HG03520 (cell line): ENCODE measurements around the gene CNTN5.

Experiments used
- ATAC-seq: cut with Tn5 transposase; IDR thresholded peaks from one replicate; pipeline ENCODE4 v1.9.1; 2021; ENCODE audit warnings: mild to moderate bottlenecking, moderate library complexity; ENCODE audit not compliant: unreplicated experiment

The CNTN5 gene

GRCh38 chr11:99887481-99887880 is 866.7 kb downstream of the CNTN5 start:
- ATAC-seq, result no peak

- ATAC-seq, result no peak
These were observed 873.1 kb downstream of the CNTN5 start for GRCh38 chr11:99893811-99894210.

GRCh38 chr11:99901175-99901574 is 880.4 kb downstream of the CNTN5 start:
- no peak for ATAC-seq

- ATAC-seq, result no peak
These were observed 890.4 kb downstream of the CNTN5 start for GRCh38 chr11:99911116-99911515.

GRCh38 chr11:99916078-99916477 is 895.3 kb downstream of the CNTN5 start:
- no peak for ATAC-seq

- no peak for ATAC-seq
These were observed 898.0 kb downstream of the CNTN5 start for GRCh38 chr11:99918761-99919160.

- no peak for ATAC-seq
These were observed 900.2 kb downstream of the CNTN5 start for GRCh38 chr11:99920956-99921355.

- ATAC-seq, result no peak
These were observed 905.2 kb downstream of the CNTN5 start for GRCh38 chr11:99925968-99926367.

- no peak for ATAC-seq
These were observed 911.9 kb downstream of the CNTN5 start for GRCh38 chr11:99932684-99933083.

- no peak for ATAC-seq
These were observed 913.3 kb downstream of the CNTN5 start for GRCh38 chr11:99934008-99934407.

- no peak for ATAC-seq
These were observed 916.6 kb downstream of the CNTN5 start for GRCh38 chr11:99937330-99937729.

GRCh38 chr11:99952816-99953215 is 932.1 kb downstream of the CNTN5 start:
- no peak for ATAC-seq

GRCh38 chr11:99960536-99960935 is 939.8 kb downstream of the CNTN5 start:
- no peak for ATAC-seq

GRCh38 chr11:99968336-99968735 is 947.6 kb downstream of the CNTN5 start:
- ATAC-seq, result no peak

GRCh38 chr11:99973993-99974392 is 953.2 kb downstream of the CNTN5 start:
- ATAC-seq, result no peak

GRCh38 chr11:99979042-99979441 is 958.3 kb downstream of the CNTN5 start:
- no peak for ATAC-seq

GRCh38 chr11:99987821-99988470 is 967.2 kb downstream of the CNTN5 start:
- ATAC-seq, result no peak

GRCh38 chr11:99988471-99988837 is 967.7 kb downstream of the CNTN5 start:
- no peak for ATAC-seq

- ATAC-seq, result no peak
These were observed 983.2 kb downstream of the CNTN5 start for GRCh38 chr11:100003985-100004384.

GRCh38 chr11:100004541-100004940 is 983.8 kb downstream of the CNTN5 start:
- no peak for ATAC-seq

GRCh38 chr11:100008417-100008816 is 987.7 kb downstream of the CNTN5 start:
- ATAC-seq, result no peak

- ATAC-seq, result no peak
These were observed 989.0 kb downstream of the CNTN5 start for GRCh38 chr11:100009728-100010127.

GRCh38 chr11:100010393-100010792 is 989.6 kb downstream of the CNTN5 start:
- no peak for ATAC-seq
